ENCODE measurements around the gene MAP7D1.
"Not testable (repeated sequence)": the region's sequence is repeated elsewhere in the genome, so short reads cannot be mapped to it uniquely, and the experiment has no call there.

MAP7D1 gene

DNA sequence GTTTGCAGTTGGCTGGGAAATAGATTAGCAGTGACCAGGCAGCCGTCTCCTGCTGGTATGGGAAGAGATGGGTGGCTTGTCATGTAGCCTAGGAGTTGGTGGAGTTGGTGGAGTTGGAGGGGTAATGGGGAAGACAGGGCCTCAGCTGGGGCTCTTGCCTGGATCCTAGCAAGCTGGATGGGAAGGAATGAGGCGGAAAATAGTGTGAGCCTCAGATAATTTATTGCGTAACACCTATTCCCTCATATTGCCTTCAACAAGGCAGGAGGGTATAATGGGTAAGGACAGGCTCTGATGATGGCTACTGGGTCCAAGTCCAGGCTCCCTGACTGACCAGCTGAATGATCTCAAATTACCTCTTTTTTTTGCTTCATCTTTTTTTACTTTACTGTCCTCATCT lies 12.6 kb downstream of the MAP7D1 start:
- DNase-seq (ENCODE audit: low read depth in 2 of 2) = no peak

DNA sequence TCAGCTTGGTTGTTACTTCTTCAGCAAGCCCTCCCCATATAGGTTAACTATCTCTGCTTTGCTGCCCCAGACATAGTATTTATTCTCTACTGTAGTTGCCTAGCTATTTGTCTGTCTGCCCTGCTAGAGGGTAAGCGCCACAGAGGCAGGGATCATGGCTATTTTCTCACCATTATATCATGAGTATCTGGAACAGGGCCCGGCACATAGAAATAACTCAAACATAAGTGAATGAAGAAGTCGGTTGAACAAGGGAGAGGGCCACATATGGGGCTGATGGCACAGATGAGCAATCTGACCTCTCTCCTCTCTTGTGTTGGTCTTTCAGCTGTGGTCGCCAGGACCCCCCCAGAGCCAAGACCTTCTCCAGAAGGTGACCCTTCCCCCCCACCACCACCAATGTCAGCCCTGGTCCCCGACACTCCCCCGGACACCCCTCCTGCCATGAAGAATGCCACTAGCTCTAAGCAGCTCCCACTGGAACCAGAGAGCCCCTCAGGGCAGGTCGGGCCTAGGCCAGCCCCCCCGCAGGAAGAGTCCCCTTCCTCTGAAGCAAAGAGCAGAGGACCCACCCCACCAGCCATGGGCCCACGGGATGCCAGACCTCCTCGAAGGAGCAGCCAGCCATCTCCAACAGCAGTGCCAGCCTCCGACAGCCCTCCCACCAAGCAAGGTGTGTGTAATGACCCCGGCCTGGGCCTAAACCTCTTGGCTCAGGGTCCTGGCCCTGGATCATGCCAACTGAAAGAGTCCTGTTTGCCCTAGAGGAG lies 14.9 kb downstream of the MAP7D1 start:
- DNase-seq (ENCODE audit: low read depth in 2 of 2) = no peak

DNA sequence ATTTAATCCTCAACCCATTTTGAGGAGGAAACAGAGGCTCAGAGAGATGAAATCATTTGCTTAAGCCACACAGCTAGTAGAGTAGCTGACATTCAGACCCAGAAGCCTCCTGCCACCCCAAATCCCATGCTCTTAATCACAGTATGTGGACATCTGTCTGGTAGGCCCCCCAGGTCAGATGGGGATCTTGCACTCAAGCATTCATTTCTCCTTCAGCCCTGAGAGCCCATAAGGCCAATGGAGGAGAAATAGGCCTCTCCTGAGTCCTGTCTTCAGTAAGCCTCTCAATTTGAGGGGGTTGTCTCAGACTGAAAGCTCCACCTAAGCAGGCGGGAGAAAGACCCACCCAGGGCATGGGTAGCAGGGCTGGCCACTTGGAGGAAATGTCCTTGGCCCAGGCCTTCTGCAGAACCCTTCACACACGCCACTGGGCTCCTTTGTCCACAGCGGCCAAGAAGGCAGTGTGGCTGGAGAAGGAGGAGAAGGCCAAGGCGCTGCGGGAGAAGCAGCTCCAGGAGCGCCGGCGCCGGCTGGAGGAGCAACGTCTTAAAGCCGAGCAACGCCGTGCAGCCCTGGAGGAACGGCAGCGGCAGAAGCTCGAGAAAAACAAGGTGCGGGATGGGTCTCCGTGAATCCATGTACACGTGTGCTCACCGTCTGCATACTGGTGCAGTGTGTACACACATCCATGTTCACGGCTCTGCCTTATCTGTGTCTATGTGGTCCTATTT lies 16.2 kb downstream of the MAP7D1 start:
- DNase-seq (ENCODE audit: low read depth in 2 of 2) = no peak

DNA sequence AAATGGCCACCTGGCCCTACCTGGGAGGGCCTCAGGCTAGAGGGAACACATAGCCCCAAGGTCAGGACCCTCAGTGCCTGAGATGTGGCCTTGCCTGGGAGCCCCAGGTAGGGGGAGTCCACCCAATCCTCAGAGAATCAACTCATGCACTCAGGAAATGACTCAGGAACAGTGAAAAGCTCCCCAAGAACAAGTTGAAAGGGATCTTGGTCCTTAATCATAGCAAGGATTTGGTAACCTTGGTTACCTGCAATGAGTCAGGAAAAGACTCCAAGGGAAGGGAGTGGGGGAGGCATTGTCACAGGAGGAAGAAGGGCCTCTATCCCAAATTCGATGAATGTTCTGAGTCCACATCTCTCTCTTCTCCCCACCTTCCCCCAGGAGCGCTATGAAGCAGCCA lies 17.0 kb downstream of the MAP7D1 start:
- DNase-seq (ENCODE audit: low read depth in 2 of 2) = no peak

DNA sequence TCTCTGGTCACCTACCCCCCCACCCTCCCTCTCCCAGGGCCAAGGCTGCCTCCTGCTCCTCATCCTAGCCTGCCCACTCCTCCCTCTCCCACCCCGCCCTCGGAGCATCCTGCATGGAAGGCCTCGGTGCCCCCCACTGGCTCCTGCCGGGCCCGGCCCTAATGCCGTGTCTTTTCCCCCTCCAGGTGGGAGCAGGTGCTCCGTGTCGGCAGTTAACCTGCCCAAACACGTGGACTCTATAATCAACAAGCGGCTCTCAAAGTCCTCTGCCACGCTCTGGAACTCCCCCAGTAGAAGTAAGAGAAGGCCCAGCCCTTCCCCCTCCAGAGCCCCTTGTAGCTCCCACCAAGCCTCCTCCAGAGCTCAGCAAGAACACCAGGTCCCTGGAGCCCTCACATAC lies 18.8 kb downstream of the MAP7D1 start:
- no peak for DNase-seq (ENCODE audit: low read depth in 2 of 2)

DNA sequence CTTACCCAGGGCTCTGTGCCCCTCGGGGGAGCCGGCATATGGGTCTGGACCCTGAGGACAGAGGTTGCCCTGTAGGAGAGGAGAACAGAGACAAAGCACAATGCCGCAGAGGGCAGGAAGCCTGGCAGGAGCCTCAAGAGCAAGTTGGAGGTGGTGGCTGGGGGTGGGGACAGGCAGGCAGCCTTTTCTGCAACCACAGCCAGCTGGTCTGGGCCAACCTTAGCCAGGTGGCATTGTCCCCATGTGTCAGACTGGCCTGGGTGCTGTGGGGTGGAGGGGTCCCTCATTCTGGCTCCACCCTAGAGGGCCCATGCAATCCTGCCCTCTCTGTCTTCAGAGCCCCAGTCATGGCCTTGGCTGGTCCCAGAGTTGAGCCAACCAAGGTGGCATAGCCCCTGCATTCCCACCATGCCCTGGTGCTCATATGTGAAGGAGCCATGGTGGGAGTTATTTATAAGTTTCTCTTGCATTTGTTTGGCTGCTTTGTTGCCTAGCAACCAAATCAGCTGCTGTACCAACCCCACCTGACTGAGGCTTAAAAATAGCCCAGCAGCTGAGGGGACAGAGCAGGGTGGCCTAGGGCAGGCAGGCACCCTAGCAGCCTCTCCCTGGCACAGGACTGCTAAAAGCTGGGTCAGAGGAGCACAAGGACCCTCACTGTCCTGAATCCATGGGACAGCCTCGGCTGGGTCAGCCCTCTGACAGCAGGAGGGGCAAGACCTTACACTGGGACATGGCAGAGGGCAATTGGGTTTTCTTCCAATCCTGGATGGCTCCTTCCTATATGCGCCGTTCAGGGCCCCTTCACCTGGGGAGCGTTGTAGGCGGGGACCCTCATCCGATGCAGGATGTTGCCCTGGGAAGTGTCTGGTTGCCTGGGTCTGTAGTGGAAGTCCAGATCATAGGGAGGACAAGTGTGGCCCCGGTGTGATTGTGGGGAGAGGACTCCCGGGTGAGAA lies 19.5 kb downstream of the MAP7D1 start:
- DNase-seq (ENCODE audit: low read depth in 2 of 2) = no peak

DNA sequence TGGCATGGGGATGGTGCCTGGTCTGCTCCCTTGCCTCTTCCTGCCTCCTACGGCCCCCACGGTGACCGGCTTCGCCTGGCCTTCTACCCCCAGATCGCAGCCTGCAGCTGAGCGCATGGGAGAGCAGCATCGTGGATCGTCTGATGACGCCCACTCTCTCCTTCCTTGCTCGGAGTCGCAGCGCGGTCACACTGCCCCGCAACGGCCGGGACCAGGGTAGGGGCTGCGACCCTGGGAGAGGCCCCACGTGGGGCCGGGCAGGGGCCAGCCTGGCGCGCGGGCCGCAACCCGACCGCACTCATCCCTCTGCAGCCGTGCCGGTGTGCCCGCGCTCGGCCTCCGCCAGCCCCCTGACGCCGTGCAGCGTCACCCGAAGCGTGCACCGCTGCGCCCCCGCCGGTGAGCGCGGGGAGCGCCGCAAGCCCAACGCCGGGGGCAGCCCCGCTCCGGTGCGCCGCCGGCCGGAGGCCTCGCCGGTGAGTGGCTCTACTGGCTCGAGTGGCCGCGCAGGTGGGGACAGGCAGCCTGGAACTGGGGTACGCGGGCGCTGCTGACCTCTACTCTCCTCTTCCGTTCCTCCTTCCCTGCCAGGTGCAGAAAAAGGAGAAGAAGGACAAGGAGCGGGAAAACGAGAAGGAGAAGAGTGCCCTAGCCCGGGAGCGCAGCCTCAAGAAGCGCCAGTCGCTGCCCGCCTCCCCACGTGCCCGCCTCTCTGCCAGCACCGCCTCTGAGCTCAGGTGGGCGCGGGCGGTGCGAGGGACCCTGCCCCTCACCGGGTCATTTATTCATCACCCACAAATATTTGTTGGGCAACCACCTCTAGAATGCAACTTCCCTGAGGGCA lies 20.4 kb downstream of the MAP7D1 start:
- no peak for DNase-seq (ENCODE audit: low read depth in 2 of 2)

DNA sequence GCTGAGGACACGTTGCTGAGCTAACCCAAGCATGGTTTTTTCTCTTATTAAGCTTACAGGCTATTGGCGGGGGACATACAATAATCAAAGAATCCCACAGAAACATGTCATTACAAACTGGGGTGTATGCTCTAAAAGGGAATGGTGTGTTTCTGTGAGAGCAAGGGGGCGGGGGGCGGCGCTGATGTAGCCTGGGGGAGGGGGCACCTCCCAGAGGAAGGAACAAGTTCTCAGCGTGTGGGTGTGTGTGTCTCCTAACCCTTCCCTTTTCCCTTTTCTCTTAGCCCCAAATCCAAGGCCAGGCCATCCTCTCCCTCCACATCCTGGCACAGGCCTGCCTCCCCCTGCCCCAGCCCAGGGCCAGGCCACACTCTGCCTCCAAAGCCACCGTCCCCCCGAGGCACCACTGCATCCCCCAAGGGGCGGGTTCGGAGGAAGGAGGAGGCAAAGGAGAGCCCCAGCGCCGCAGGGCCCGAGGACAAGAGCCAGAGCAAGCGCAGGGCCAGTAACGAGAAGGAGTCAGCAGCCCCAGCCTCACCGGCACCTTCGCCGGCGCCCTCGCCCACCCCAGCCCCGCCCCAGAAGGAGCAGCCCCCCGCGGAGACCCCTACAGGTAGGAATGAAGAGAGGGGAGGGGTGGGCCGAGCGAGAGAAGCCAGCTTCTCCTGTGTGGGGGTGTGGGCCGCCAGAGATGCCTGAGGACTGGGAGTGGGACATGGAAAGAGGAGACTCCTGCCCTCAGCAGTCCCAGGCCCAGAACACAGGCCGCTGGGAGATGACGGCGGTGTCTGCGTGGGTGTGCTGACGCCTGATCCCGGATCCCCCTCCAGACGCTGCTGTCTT lies 21.9 kb downstream of the MAP7D1 start:
- no peak for DNase-seq (ENCODE audit: low read depth in 2 of 2)

DNA sequence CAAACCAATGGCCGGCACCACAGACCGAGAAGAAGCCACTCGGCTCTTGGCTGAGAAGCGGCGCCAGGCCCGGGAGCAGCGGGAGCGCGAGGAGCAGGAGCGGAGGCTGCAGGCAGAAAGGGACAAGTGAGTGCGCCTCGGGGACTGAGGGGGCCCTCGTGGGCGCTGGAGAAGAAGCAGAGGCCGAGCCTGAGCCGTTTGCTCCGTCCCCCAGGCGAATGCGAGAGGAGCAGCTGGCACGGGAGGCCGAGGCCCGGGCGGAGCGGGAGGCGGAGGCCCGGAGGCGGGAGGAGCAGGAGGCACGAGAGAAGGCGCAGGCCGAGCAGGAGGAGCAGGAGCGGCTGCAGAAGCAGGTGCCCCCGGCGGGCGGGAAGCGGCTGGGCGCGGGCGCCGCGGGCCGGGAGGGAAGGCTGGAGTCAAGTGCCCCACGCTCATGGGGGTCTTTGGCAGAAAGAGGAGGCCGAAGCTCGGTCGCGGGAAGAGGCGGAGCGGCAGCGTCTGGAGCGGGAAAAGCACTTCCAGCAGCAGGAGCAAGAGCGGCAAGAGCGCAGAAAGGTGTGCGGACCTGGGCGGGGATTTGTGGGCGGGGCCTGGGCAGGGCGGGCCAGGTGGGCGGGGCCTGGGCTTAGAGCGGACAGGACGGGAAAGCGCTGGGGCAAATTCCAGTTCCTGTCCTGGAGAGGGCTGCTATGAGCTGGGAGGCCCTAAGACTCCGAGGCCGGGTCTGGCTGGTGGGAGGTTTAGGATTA lies 22.7 kb downstream of the MAP7D1 start:
- no peak for DNase-seq (ENCODE audit: low read depth in 2 of 2)

DNA sequence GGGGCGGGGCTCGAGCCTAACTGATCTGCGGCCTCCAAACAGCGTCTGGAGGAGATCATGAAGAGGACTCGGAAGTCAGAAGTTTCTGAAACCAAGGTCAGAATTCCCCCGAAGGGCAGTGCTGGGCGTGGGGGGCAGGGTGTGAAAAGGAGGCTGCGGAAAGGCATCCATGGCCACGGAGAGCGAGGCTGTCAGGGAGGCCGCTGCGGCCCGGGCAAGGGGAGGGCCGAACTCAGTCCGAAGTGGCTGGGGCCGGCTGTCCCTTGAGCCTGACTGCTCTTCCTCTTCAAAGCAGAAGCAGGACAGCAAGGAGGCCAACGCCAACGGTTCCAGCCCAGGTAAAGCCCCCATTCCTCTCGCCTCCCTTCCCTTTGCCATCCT lies 23.2 kb downstream of the MAP7D1 start:
- no peak for DNase-seq (ENCODE audit: low read depth in 2 of 2)

DNA sequence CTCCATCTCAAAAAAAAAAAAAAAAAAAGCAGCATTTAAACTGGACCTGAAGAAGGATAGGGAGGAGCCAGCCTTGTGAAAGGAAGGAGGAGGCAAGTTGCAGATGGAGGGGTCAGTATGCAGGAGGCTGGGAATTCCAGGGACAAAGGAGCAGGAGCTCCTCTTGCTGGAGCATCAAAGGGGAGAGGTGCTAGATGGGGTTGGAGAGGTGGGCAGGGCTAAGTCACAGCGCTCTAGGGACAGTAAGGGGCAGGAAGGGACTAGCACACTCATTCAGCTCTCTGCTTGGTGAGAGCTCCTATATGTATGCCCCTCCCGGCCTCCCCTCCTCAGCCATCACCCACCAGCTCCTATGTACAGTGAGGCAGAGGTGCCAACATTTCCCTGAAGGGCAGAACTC lies 26.8 kb downstream of the MAP7D1 start:
- DNase-seq (ENCODE audit: low read depth in 2 of 2) = no peak

DNA sequence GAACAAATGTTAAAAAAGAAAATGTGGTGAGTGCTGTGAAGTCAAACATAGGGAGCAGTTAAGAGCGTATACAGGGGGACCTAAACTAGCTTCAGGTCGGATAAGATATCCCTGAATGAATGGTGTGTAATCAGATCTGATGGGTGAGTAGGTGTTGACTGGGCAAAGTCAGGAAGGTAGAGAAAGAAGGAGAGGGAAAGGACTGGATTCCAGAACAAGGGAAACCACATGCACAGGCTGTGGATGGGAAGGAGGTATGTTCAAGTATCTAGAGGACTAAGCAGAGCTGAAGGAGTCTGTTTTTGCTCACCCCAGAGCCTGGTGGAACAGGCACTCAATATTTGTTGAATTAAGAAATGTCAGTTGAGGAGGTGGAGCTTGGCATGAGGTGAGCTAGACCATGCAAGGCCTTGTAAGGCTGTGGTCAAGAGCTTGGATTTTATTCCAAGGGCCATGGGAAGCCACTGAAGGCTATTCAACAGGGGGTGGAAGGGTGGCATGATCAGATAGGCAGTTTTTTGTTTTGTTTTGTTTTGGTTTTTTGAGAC lies 27.4 kb downstream of the MAP7D1 start:
- DNase-seq (ENCODE audit: low read depth in 2 of 2) = no peak

DNA sequence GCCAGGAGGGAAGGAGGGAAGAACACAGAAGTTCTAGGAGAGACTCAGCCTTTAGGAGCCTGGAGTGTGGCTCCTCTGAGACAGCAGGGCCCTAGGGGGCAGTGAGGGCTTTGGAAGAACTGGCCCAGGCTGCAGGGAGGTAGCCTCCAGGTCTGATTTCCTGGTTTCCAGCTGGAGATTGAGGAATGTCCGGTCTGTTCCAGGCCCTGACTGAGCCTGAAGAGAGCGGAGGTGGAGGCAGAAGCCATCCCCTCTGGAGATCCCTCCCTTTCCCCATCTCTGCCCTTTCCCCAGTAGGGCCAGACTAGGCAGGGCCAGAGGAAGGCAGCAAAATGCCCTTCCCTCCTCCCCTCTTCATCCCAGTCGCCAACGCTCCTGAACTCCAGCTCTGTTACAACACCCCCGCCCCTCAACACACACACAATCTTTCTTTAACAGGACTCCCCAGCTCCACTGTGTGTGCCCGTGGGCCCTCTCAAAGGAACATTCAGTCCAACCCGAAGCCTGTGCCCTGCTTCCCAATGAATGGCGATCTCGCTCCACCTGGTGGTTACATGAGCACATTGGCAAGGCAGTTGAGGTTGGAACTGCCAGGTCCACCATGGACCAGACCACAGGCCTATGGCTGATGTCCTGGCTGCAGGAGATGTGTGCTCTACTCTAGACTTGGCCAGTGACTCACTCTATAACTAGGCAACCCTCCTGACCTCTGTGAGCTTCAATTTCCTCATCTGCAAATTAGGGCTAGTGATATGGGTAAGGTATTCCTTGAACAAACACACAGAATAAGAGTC lies 32.0 kb downstream of the MAP7D1 start:
- peak; percentile 64 to 67 for DNase-seq (ENCODE audit: low read depth in 2 of 2)

DNA sequence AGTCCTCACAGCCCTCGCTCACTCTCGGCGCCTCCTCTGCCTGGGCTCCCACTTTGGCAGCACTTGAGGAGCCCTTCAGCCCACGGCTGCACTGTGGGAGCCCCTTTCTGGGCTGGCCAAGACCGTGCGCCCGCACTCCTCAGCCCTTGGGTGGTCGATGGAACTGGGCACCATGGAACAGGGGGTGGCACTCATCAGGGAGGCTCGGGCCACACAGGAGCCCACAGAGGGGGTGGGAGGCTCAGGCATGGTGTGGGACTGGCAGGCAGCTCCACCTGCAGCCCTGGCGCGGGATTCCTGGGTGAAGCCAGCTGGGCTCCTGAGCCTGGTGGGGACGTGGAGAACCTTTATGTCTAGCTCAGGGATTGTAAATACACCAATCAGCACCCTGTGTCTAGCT lies 40.8 kb downstream of the MAP7D1 start:
- DNase-seq (ENCODE audit: low read depth in 2 of 2) = not testable (repeated sequence)

DNA sequence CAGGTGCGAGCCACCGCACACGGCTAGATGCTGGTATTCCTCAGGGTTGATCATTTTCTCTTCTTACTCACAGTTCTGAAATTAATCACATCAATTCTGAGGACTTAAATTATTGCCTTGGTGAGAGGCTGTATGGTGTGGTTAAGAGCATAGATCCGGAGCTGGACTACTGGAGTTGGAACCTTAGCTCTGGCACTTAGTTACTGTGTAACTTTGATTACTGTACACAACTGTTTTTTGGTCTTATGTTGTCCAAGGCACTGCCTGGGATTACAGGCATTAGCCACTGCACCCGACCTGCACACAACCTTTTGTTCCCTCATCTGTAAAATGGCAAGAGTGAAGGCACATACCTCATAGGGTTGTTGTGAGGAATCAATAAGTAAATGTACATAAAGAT lies 42.7 kb downstream of the MAP7D1 start:
- DNase-seq (ENCODE audit: low read depth in 2 of 2) = no peak

DNA sequence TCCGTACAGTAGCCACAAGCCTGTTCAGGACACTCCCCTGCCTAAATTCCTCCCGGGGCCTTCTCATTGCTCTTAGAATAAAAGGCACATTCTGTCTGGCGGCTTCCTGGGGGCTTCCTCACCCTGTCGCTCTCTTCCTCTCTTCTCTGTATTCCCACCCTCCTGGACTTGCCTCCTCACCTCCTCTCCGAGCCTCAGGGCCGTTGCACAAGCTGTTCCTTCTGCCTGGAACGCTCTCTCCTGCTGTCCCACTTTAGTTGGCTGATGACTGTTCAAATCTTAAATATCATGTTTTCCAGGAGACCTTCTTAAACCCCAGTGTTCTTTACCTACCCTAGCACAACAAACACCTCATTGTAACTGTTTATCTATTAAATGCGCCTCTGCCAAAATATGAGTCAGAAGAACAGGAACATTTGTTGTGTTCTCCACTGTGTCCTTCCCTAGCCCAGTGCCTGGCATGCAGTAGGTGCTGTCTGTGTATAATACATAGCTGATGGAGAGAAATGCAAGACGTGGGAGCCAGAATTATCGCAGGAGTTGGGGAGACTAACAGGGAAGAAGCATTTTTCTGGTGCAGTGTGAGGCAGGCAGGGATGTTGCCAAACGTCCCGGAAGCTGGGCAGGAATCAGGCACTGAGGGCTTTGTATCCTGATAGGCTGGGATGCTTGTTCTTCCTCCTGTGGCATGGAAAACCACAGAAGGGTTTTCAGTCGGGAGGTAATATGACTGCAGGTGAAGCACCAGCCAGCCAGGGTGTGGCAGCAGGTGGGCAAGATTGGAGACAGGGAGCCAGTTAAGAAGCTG lies 44.2 kb downstream of the MAP7D1 start:
- no peak for DNase-seq (ENCODE audit: low read depth in 2 of 2)

DNA sequence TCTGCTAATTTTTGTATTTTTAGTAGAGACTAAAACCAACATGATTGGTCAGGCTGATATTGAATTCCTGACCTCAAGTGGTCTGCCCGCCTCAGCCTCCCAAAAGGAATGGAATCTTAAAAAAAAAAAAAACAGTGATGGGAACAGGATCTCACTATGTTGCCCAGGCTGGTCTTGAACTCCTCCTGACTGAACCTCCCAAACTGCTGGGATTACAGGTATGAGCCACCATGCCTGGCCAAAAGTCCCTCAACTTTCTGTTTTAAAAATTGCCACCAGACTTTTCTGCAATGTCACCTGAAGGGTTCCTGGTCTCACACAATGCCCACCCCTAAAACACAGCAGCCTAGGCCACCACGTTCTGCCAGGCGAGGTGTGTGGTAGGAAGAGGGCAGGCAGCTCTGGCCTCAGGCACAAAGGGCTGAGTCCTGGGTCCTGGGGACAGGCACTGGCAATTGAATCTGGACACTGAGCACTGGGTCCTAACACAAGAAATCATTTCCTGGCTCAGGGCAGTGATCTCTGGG lies 47.1 kb downstream of the MAP7D1 start:
- no peak for DNase-seq (ENCODE audit: low read depth in 2 of 2)
